GM21360 (cell line): ENCODE data around the gene WDR64.
"Not testable (repeated sequence)": the region's sequence is repeated elsewhere in the genome, so short reads cannot be mapped to it uniquely, and the experiment has no call there.

ENCODE experiments used
- ATAC-seq: cut with Tn5 transposase; IDR thresholded peaks from one replicate; pipeline ENCODE4 v1.9.1; 2021; ENCODE audit warnings: mild to moderate bottlenecking, moderate library complexity; ENCODE audit not compliant: unreplicated experiment

The WDR64 gene

DNA sequence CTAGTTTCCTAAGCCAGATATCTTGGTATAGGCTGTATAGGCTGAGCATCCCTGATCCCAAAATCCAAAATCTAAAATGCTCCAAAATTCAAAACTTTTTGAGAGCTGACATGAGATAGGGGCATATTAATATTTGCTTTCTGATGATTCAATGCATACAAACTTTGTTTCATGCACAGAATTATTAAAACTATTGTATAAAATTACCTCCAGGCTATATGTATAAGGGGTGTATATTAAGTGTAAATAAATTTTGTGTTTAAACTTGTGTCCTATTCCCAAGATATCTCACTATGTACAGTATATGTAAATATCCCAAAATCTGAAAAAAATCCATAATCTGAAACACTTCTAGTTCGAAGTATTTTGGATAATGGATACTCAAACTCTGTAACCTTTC lies 2.6 kb downstream of the WDR64 start:
- no peak for ATAC-seq

DNA sequence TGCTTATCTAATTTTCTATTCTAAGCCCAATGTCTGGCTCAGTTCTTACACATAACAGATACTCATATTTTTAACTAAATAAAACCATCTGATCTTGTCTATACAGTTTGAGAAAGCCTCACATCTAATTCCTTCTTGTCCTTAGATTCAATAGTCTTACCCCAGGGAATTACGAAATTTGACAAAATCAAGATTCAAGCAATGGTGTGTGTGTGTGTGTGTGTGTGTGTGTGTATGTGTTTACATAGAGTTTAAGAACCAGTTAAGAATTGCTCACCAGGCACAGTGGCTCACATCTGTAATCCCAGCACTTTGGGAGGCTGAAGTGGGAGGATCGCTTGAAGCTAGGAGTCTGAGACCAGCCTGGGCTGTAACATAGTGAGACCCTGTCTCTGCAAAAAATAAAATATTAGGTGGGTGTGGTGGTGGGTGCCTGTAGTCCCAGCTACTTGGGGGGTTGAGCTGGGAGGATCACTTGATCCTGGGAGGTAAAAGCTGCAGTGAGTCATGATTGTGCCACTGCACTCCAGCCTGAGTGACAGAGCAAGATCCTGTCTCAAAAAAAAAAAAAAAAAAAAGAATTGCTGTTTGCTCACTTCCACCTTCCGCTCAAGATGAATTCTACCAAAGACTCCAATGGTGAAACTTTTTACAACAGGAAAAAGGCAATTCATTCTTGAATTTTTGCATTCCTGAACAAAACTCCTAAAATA lies 6.2 kb downstream of the WDR64 start:
- no peak for ATAC-seq

DNA sequence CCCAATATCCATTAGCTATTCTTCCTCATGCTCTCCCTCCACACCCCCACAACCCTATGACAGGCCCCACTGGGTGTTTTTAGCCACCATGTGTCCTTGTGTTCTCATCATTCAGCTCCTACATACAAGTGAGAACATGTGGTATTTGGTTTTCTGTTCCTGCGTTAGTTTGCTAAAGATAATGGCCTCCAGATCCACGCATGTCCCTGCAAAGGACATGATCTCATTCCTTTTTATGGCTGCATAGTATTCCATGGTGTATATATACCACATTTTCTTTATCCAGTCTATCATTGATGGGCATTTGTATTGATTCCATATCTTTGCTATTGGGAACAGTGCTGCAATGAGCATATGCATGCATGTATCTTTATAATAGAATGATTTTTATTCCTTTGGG lies 6.9 kb downstream of the WDR64 start:
- not testable (repeated sequence) for ATAC-seq

- ATAC-seq: no peak
Observed at GRCh38 chr1:241660424-241660972, 8.4 kb downstream of the WDR64 start.

DNA sequence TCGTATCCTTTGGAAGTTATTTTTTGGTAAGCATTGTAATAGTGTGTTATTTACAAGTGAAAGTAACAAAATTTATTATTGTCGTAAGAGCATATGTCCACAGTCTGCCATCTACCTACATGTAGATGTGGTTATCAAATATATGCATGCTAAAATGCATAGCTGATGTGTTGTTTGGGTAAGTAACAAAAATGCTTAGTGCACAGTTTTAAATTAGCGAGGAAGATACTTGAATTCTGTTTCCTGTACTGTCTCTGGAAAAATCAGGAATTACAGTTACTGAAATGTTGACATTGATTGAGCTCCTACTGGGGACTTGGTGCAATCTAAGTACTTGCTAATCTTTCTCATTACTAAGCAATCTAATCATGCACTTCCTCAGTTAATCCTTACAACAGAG lies 14.3 kb downstream of the WDR64 start:
- ATAC-seq: no peak

GRCh38 chr1:241672301-241672700 lies 20.2 kb downstream of the WDR64 start:
- ATAC-seq: no peak

DNA sequence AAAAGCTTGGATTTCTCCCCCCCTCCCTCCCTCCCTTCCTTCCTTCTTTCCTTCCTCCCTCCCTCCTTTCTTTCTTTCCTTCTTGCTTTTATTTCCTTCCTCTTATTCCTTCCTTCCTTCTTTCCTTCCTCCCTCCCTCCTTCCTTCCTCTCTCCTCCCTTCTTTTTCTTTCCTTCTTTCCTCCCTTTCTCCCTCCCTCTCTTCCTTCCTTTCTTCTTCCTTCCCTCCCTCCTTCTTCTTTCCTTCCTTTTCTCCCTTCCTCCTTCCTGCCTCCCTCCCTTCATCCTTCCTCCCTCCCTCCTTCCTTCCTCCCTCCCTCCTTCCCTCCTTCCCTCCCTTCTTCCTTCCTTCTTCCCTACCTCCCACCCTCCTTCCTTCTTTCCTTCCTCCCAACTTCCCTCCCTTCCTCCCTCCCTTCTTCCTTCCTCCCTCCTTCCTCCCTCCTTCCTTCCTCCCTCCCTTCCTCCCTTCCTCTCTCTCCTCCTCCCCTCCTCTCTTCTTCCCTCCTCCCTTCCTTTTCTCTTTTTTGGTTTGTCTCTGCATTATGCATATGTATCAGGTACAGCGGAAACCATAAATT lies 22.8 kb downstream of the WDR64 start:
- ATAC-seq: no peak

DNA sequence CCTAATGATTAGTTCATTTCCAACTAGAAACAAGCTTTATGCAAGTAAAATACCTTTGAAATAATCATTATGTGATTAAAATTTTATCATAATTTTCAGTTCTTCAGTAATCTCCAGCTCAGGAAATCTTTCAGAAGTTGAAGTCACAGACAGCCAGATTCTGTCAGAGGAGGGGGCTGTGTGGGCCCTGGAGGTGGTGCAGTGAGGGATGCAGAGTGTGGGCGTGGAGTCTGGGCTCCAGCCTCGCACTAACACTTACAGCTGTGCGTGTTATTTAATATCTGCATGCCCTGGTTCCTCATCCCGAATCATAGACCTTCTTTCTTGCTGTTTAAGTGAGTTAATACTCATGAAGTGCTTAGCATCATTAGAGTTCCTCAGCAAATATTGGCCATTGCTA lies 23.9 kb downstream of the WDR64 start:
- no peak for ATAC-seq

DNA sequence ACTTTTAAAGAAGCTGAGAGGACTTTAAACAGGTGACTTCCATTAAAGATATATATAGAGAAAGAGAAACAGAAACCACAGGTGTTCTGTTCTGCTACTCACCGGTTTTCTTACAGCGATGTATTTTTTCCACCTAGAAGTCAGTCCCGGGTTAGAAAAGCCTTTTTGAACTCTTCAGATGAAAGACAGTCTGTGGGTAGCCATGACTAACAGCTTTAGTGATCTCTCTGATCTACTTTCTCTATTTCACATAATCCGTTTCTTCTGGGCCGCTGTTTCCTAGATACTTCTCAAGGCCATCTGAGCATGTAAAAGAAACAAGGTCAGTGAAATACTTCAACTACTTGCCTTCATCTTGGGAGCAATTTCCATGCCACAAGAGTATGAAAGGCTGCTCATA lies 25.1 kb downstream of the WDR64 start:
- peak; percentile 95 for ATAC-seq

DNA sequence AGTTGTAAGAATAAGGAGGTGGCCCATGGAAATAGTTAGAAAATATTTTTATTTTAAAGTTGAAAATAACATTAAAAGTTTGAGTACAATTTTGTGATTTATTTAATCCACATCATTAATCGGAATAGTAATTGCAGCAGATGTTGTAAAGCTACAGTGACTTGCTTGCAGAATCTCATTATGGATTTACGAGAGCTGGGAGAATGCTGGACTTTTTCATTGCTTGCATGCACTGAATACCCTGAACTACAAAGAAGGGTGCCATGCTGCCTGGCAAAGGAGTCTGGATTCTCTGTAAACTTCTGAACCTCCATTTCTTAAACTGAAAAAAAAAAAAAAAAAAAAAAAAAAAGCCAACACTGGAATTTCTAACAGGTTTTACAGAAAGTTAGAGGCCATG lies 26.5 kb downstream of the WDR64 start:
- no peak for ATAC-seq

DNA sequence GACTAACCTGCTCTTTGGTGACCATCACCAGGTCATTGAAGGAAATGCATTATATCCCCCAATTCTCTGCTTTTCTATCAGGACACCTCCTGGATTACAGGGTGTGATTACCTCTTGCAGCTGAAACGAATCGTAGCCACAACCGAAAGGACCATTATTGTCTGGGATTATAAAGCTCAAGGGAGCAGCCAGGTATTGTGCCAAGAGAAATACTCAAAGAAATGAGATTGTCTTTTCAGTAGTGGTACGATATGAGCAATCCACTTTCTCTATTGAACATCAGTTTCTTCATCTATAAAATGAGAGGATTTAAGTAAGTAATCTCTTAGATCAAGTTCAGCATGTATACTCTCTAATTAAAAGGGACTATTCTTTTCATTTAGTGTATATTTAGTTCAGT lies 27.3 kb downstream of the WDR64 start:
- ATAC-seq: no peak

DNA sequence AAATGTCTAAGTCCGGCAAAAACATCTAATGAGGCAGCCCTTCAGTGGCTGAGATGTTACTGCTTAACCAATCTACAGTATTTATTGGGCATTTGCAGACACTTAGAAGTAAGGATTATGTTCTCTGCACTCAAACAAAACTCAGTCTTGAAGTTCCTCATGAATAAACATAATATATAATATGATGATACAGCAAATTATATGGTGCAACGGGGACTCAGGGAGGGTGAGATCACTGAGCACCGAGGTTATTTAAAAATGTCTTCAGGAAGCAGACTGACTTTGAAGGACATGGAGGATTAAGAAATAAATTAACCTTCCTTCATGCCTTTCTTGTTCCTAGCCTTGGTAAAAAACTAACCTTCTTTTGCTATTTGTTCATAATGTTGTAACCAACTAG lies 27.9 kb downstream of the WDR64 start:
- ATAC-seq: no peak

- ATAC-seq: not testable (repeated sequence)
Observed at GRCh38 chr1:241681861-241682448, 29.9 kb downstream of the WDR64 start.

- no peak for ATAC-seq
Observed at GRCh38 chr1:241682921-241683320, 30.8 kb downstream of the WDR64 start.

DNA sequence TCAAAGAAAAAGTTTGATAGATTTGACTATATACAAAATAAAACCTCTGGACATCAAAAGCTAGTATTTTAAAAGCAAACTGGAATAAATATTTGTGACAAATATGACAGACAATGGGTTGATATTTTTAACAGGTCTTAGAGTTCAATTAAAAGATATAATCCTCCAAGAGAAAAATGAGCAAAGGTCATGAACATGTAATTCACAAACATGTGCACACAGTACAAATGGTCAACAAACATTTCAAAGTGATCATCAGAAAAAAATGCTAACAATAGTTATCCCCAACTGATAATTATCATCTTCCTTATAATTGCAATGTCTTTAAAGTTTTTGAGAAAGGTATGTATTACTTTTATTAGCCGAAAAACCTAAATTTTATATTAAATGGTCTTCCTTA lies 32.0 kb downstream of the WDR64 start:
- no peak for ATAC-seq

- ATAC-seq: no peak
Observed at GRCh38 chr1:241688940-241689368, 36.9 kb downstream of the WDR64 start.

DNA sequence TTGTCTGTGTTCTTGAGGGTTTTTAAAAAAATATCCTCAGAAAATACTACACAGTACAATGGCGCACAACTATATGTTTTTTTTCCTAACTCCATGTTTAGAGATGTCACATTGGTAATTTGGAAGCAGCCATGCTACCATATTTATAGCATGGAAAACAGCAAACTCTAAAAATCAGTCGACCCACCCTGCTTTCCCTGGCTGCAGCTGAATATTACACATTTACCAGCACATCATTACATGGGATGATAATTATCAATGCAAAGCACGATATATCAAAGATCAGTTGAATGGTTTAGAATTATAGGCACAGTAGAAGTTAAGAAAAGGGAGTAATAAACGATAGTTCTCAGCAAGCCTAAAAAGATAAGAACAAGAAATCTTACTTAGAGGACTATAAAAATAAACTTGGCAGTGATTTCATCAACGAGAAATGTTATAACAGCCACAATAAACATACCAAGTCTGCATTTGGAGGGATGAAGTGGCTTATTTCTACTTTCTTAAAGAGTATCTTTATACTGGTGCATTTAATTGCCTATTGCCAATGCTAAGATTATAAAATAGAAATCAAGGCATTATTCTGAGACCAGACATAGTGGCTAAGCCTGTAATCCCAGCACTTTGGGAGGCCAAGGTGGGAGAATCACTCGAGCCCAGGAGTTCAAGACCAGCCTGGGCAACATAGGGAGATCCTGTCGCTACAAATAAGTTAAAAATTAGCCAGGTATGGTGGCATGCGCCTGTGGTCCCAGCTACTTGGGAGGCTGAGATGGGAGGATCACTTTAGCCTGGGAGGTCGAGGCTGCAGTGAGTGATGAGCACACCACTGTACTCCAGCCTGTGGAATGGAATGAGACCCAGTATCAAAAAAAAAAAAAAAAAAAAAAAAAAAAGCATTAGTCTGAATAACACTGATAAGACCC lies 43.4 kb downstream of the WDR64 start:
- ATAC-seq: no peak

DNA sequence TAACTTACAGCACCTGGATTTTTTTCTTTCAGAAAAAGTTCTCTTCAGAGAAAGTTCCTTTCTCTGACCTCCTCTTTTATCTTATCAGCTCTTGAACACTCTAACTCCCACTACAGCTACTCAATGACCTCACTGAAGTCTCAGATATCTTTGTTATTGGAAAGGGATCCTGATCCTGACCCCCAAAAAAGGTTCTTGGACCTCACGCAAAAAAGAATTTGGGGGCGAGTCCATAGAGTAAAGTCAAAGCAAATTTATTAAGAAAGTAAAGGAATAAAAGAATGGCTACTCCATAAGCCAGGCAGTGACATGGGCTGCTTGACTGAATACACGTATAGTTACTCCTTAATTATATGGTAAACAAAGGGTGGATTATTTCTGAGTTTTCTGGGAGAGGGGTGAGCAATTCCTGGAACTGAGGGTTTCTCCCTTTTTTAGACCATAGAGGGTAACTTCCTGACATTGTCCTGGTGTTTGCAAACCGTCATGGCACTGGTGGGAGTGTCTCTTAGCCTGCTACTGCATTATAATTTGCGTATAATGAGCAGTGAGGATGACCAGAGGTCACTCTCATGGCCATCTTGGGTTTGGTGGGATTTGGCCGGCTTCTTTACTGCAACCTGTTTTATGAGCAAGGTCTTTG lies 44.2 kb downstream of the WDR64 start:
- no peak for ATAC-seq

DNA sequence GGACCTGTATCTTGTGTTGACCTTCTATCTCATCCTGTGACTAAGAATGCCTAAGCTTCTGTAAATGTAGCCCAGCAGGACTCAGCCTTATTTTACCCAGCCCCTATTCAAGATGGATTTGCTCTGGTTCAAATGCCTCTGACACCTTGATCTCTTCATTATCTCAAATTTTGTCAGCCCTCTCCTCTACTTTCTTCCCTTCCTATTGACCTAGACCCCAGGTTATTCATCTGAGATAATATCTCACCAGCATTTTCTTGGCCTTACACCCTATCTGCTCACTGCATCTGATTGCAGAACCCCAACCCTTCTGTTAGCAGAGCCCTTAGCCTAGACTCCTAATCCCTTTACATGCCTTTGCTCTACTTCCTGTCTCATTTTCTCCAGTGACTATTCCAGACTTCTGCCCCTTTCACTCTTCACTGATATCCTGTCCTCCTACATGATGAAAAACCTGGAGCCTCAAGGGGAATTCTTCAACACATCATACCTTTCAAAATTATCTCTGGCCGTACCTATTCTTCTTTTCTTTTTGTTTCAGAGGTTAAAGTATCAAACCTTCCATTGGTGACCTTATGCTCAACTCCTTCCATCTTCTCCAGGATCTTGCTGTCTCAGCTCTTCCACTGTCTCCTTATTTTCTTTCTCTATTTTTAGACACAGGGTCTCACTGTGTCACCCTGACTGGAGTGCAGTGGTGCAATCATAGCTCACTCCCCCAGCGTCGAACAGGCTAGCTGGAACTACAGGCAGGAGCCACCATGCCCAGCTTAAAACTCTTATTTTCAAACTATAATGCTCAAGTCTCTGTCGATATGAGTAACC lies 44.9 kb downstream of the WDR64 start:
- no peak for ATAC-seq

GRCh38 chr1:241697640-241698018 lies 45.5 kb downstream of the WDR64 start:
- ATAC-seq: no peak
